MCF 10A (cell line): ENCODE results near the gene KANK2. TPM values are rescaled to one million over a fixed set of nuclear protein-coding genes. Genes with fewer than 3 reads are reported as not detected.
A peak's percentile ranks its signal among the peaks of the same experiment; 100 is the strongest.
"Not testable (repeated sequence)": the region's sequence is repeated elsewhere in the genome, so short reads cannot be mapped to it uniquely, and the experiment has no call there.

Experiments used
- BruUV-seq: library from RNA; stranded (reverse); fragments of 400-500 nt; replicated peaks from 2 replicates; lab custom pipeline; 2021; lab: Mats Ljungman, UMichigan
- CTCF ChIA-PET: fragments of 300-600 bp; sonication (Branson Sonifier 250); formaldehyde crosslinking; extraction: SDS; loops from one replicate; lab custom pipeline; 2021; ENCODE audit warnings: antibody characterized with exemption, inconsistent platforms; lab: Yijun Ruan, JAX
- POLR2A ChIA-PET: fragments of 300-600, 350-650 bp; sonication (Branson Sonifier 250); formaldehyde crosslinking; extraction: SDS; loops from one replicate; lab custom pipeline; 2020; ENCODE audit warnings: antibody characterized with exemption, inconsistent platforms; lab: Yijun Ruan, JAX
- DNase-seq: peaks from one replicate; pipeline ENCODE4 v3.0.0-alpha.2; 2018; ENCODE audit not compliant: unreplicated experiment
- H3K27ac Mint-ChIP-seq: one replicate; pipeline ENCODE4 v1.8.0; 2022; ENCODE audit warnings: mild to moderate bottlenecking, low read depth, mixed read lengths; ENCODE audit not compliant: unreplicated experiment
- H3K27me3 Mint-ChIP-seq: one replicate; pipeline ENCODE4 v1.8.0; 2022; ENCODE audit warnings: mixed read lengths; ENCODE audit not compliant: insufficient read depth, unreplicated experiment
- H3K36me3 Mint-ChIP-seq: one replicate; pipeline ENCODE4 v1.8.0; 2022; ENCODE audit warnings: mild to moderate bottlenecking, moderate library complexity, mixed read lengths; ENCODE audit not compliant: insufficient read depth, unreplicated experiment
- H3K4me1 Mint-ChIP-seq: one replicate; pipeline ENCODE4 v1.8.0; 2022; ENCODE audit warnings: mixed read lengths; ENCODE audit not compliant: insufficient read depth, unreplicated experiment
- H3K4me3 Mint-ChIP-seq: one replicate; pipeline ENCODE4 v1.8.0; 2022; ENCODE audit warnings: mild to moderate bottlenecking, moderate library complexity, mixed read lengths; ENCODE audit not compliant: unreplicated experiment
- H3K9me3 Mint-ChIP-seq: one replicate; pipeline ENCODE4 v1.8.0; 2022; ENCODE audit warnings: mixed read lengths; ENCODE audit not compliant: unreplicated experiment
- intact Hi-C: fragments of 100-400 bp; cut with micrococcal nuclease; formaldehyde crosslinking; loops from 2 replicates; pipeline ENCODE4 v1.14.1; 2022
- total RNA-seq: library from RNA; stranded (reverse); gene quantifications from 2 replicates; pipeline ENCODE4 v1.2.3, GENCODE V29; 2022
- TF ChIP-seq, protein P1 (sequence below): fragments of 200-600 bp; IDR thresholded peaks from one replicate; pipeline ENCODE4 v1.8.0; 2022; ENCODE audit warnings: antibody characterized with exemption, mild to moderate bottlenecking; ENCODE audit not compliant: unreplicated experiment

Gene KANK2
- total RNA-seq, 1 experiment from 2014 or later = 29.2 TPM

GRCh38 chr19:11131471-11131870, 65.9 kb downstream of the KANK2 start:
- intact Hi-C loops = loop anchor here (1.0 to 10.0 kb wide), 2 partner anchors 95 to 313 kb away; no protein-coding TSS in a partner anchor
- no TSS peak for BruUV-seq

GRCh38 chr19:11130824-11131455, 66.4 kb downstream of the KANK2 start:
- Mint-ChIP-seq H3K4me3 (no peak overlapping the region), H3K27me3 (no peaks in the 10 kb centered on the region), H3K27ac (no peak overlapping the region), H3K9me3 (no peaks in the 10 kb centered on the region), H3K36me3 (peaks cover 98% of the 10 kb centered on the region), H3K4me1 (no peaks in the 10 kb centered on the region)
- TF ChIP-seq, protein P1, sequence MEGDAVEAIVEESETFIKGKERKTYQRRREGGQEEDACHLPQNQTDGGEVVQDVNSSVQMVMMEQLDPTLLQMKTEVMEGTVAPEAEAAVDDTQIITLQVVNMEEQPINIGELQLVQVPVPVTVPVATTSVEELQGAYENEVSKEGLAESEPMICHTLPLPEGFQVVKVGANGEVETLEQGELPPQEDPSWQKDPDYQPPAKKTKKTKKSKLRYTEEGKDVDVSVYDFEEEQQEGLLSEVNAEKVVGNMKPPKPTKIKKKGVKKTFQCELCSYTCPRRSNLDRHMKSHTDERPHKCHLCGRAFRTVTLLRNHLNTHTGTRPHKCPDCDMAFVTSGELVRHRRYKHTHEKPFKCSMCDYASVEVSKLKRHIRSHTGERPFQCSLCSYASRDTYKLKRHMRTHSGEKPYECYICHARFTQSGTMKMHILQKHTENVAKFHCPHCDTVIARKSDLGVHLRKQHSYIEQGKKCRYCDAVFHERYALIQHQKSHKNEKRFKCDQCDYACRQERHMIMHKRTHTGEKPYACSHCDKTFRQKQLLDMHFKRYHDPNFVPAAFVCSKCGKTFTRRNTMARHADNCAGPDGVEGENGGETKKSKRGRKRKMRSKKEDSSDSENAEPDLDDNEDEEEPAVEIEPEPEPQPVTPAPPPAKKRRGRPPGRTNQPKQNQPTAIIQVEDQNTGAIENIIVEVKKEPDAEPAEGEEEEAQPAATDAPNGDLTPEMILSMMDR = peak; percentile 74
- DNase-seq = peak; percentile 66
- CTCF ChIA-PET = interaction anchor here (0.6 to 6.1 kb wide), 8 partner anchors 12 to 881 kb away, joined by 3 to 63 read pairs (median 4); no protein-coding TSS in a partner anchor
- no TSS peak for BruUV-seq
- POLR2A ChIA-PET = no interaction called here
- intact Hi-C loops = loop anchor here (1.0 to 10.0 kb wide), 2 partner anchors 95 to 314 kb away; no protein-coding TSS in a partner anchor

More at GRCh38 chr19:11131471-11131870, 65.9 kb downstream of the KANK2 start:
- TF ChIP-seq, protein P1 = no peak
- DNase-seq = no peak
- ChIA-PET CTCF (interaction anchor here (0.6 to 1.4 kb wide), 5 partner anchors 12 to 882 kb away, joined by 3 to 4 read pairs (median 3); no protein-coding TSS in a partner anchor), POLR2A (no interaction called here)
- no peak overlapping the region for H3K4me3 Mint-ChIP-seq
- H3K27me3 Mint-ChIP-seq = no peaks in the 10 kb centered on the region
- no peaks in the 10 kb centered on the region for H3K4me1 Mint-ChIP-seq
- H3K36me3 Mint-ChIP-seq = peaks cover 97% of the 10 kb centered on the region
- H3K27ac Mint-ChIP-seq = no peak overlapping the region
- H3K9me3 Mint-ChIP-seq = no peaks in the 10 kb centered on the region

DNA sequence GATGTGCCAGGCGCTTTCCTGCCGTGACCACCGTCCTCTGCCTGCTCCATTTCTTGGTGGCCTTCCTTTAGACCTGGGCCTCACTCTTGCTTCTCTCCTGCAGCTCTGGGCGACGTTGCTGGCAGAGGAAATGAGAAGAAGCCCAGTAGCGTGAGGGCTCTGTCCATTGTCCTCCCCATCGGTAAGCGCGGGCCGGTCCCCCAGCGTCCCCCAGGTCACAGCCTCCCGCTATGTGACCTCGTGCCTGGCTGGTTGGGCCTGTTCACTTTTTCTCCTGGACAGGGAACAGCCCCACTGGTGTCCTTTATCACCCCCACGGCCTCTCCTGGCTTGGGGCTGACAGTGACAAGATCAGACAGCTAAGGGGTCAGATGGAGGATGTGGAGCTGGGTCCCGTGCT, 69.4 kb downstream of the KANK2 start:
- BruUV-seq = no TSS peak
- H3K9me3 Mint-ChIP-seq = no peaks in the 10 kb centered on the region
- intact Hi-C loops = no loop called here
- H3K36me3 Mint-ChIP-seq = peaks cover 100% of the 10 kb centered on the region
- CTCF ChIA-PET = interaction anchor here (0.6 to 6.1 kb wide), 5 partner anchors 68 to 318 kb away, joined by 3 to 63 read pairs (median 3); no protein-coding TSS in a partner anchor
- no peaks in the 10 kb centered on the region for H3K27me3 Mint-ChIP-seq
- DNase-seq = no peak
- POLR2A ChIA-PET = interaction anchor here (0.7 kb wide), 1 partner anchor 25 kb away, joined by 3 read pairs; no protein-coding TSS in a partner anchor
- H3K4me1 Mint-ChIP-seq = no peaks in the 10 kb centered on the region
- H3K27ac Mint-ChIP-seq = peak overlapping the region; percentile 31
- TF ChIP-seq, protein P1 = no peak
- no peak overlapping the region for H3K4me3 Mint-ChIP-seq

GRCh38 chr19:11125994-11126685, 71.2 kb downstream of the KANK2 start:
- H3K27ac Mint-ChIP-seq = no peak overlapping the region
- H3K36me3 Mint-ChIP-seq = peaks cover 100% of the 10 kb centered on the region
- no TSS peak for BruUV-seq
- H3K4me1 Mint-ChIP-seq = no peaks in the 10 kb centered on the region
- TF ChIP-seq, protein P1 = peak; percentile 71
- ChIA-PET CTCF (interaction anchor here (0.6 to 6.1 kb wide), 38 partner anchors 9 to 574 kb away, joined by 3 to 63 read pairs (median 4); no protein-coding TSS in a partner anchor), POLR2A (interaction anchor here (0.6 to 2.6 kb wide), 11 partner anchors 11 to 836 kb away, joined by 3 to 10 read pairs (median 4); partner anchors contain the start of gene LDLR)
- peak; percentile 88 for DNase-seq
- no peaks in the 10 kb centered on the region for H3K9me3 Mint-ChIP-seq
- H3K4me3 Mint-ChIP-seq = no peak overlapping the region
- no peaks in the 10 kb centered on the region for H3K27me3 Mint-ChIP-seq
- intact Hi-C loops = loop anchor here (1.0 kb wide), 1 partner anchor 37 kb away; the partner anchor contains the start of gene LDLR

DNA sequence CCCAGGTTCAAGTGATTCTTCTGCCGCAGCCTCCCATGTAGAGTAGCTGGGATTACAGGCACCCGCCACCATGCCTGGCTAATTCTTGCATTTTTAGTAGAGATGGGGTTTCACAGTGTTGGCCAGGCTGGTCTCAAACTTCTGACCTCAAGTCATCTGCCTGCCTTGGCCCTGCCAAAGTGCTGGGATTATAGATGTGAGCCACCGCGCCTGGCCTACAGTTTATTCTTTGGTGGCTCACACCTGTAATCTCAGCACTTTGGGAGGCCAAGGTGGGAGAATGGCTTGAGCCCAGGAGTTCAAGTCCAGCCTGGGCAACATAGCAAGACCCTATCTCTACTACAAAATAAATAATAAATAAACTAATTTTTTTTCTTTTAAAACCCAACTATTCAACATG, 73.2 kb downstream of the KANK2 start:
- intact Hi-C loops, H3K4me3 Mint-ChIP-seq, H3K4me1 Mint-ChIP-seq, H3K27me3 Mint-ChIP-seq, H3K27ac Mint-ChIP-seq, DNase-seq, POLR2A ChIA-PET, BruUV-seq, H3K9me3 Mint-ChIP-seq: not testable (repeated sequence)
- CTCF ChIA-PET = interaction anchor here (0.7 to 3.3 kb wide), 3 partner anchors 14 to 80 kb away, joined by 3 to 22 read pairs (median 12); no protein-coding TSS in a partner anchor
- peaks cover 100% of the 10 kb centered on the region for H3K36me3 Mint-ChIP-seq
